B cell (primary cell): ENCODE measurements around the gene MST1. TPM values are rescaled to one million over a fixed set of nuclear protein-coding genes. Genes with fewer than 3 reads are reported as not detected.
A peak's percentile ranks its signal among the peaks of the same experiment; 100 is the strongest.

Source experiments
- ATAC-seq: fragments of 200-7000 bp; cut with Tn5 transposase; one replicate; pipeline ENCODE4 v1.10.0; 2021; ENCODE audit warnings: low read depth, mild to moderate bottlenecking, moderate number of reproducible peaks, moderate library complexity
- CTCF ChIA-PET: fragments of 350-600 bp; sonication (Branson Sonifier 250); formaldehyde crosslinking; loops from one replicate; lab custom pipeline; 2021; ENCODE audit warnings: antibody characterized with exemption, inconsistent platforms; lab: Charles Lee
- POLR2A ChIA-PET: fragments of 350-600 bp; sonication (Branson Sonifier 250); formaldehyde crosslinking; loops from one replicate; lab custom pipeline; 2021; ENCODE audit warnings: antibody characterized with exemption; lab: Charles Lee
- DNase-seq: peaks from one replicate; pipeline ENCODE4 v3.0.0; 2013
- H2AFZ ChIP-seq: 2 replicates; pipeline ENCODE4 v1.6.1; 2012; ENCODE audit warnings: mild to moderate bottlenecking, low read depth, low read length; ENCODE audit not compliant: insufficient read depth, poor library complexity, severe bottlenecking
- H3K27ac ChIP-seq, 2 donors: 1 replicate in 1 of 2; 2 replicates in 1 of 2; pipeline ENCODE4 v1.5.1; 2012 to 2013; ENCODE audit warnings: low read length in 2 of 2, mild to moderate bottlenecking in 2 of 2, moderate library complexity in 1 of 2
- H3K27me3 ChIP-seq, 4 experiments: fragments of 200-600 bp in 1 of 4; sonication (generic) in 1 of 4; replicated peaks in 1 of 4; 1 replicate in 2 of 4; 2 replicates in 2 of 4; pipeline versions ENCODE4 v1.6.1 to v1.7.0; 2013 to 2016; ENCODE audit warnings: low read length in 3 of 4, mild to moderate bottlenecking in 2 of 4, mixed read lengths in 1 of 4, moderate library complexity in 1 of 4; ENCODE audit not compliant: insufficient read depth in 4 of 4, control insufficient read depth in 3 of 4; ENCODE audit errors: control extremely low read depth in 1 of 4
- H3K36me3 ChIP-seq, 2 experiments: replicated peaks in 1 of 2; 1 replicate in 1 of 2; 2 replicates in 1 of 2; pipeline versions ENCODE4 v1.6.1 to v1.7.1; 2013; ENCODE audit warnings: low read length in 1 of 2; ENCODE audit not compliant: insufficient read depth in 2 of 2, control insufficient read depth in 1 of 2; ENCODE audit errors: control extremely low read depth in 1 of 2, extremely low read depth in 1 of 2
- H3K4me1 ChIP-seq, 2 donors: fragments of 200-600 bp in 1 of 2; sonication (generic) in 1 of 2; 1 replicate in 1 of 2; 2 replicates in 1 of 2; pipeline versions ENCODE4 v1.5.1 to v1.6.1; 2013 to 2017; ENCODE audit warnings: low read length in 2 of 2; ENCODE audit not compliant: control insufficient read depth in 2 of 2, insufficient read depth in 2 of 2
- H3K4me2 ChIP-seq: replicated peaks from 2 replicates; pipeline ENCODE3; 2012; ENCODE audit warnings: mild to moderate bottlenecking, low read depth, low read length; ENCODE audit not compliant: poor library complexity, severe bottlenecking
- H3K4me3 ChIP-seq, 5 experiments: fragments of 200-600 bp in 1 of 5; sonication (generic) in 1 of 5; 1 replicate in 3 of 5; 2 replicates in 2 of 5; pipeline versions ENCODE4 v1.5.1 to v1.7.0; 2011 to 2016; ENCODE audit warnings: low read length in 4 of 5, mild to moderate bottlenecking in 4 of 5, low read depth in 2 of 5, control low read depth in 1 of 5, moderate library complexity in 1 of 5; ENCODE audit not compliant: insufficient read depth in 1 of 5; ENCODE audit errors: control extremely low read depth in 1 of 5, extremely low read depth in 1 of 5
- H3K79me2 ChIP-seq: fragments of 200-600 bp; sonication (generic); one replicate; pipeline ENCODE4 v1.6.0; 2016; ENCODE audit warnings: low read length; ENCODE audit not compliant: control insufficient read depth, insufficient read depth
- H3K9ac ChIP-seq: fragments of 200-600 bp; sonication (generic); 2 replicates; pipeline ENCODE4 v1.6.1; 2017; ENCODE audit warnings: mild to moderate bottlenecking, low read length, moderate library complexity
- H3K9me3 ChIP-seq, 3 donors: one replicate each; pipeline versions ENCODE4 v1.6.1 to v1.7.1; 2013; ENCODE audit warnings: low read length in 2 of 3; ENCODE audit not compliant: control insufficient read depth in 2 of 3, insufficient read depth in 1 of 3; ENCODE audit errors: control extremely low read depth in 1 of 3
- H4K20me1 ChIP-seq: 2 replicates; pipeline ENCODE4 v1.6.0; 2012; ENCODE audit warnings: mild to moderate bottlenecking, low read length; ENCODE audit not compliant: insufficient read depth, control insufficient read depth, poor library complexity, severe bottlenecking
- H3K27ac Mint-ChIP-seq: one replicate; pipeline ENCODE4 v1.8.0; 2021; ENCODE audit warnings: mixed read lengths
- H3K27me3 Mint-ChIP-seq: one replicate; pipeline ENCODE4 v1.8.0; 2021; ENCODE audit warnings: mixed read lengths
- H3K4me1 Mint-ChIP-seq: one replicate; pipeline ENCODE4 v1.8.0; 2021; ENCODE audit warnings: mixed read lengths
- H3K4me3 Mint-ChIP-seq: one replicate; pipeline ENCODE4 v1.8.0; 2021; ENCODE audit warnings: mixed read lengths
- H3K9me3 Mint-ChIP-seq: one replicate; pipeline ENCODE4 v1.8.0; 2022; ENCODE audit warnings: mixed read lengths; ENCODE audit not compliant: insufficient read depth
- CTCF ChIP-seq: fragments of 200-600 bp; IDR thresholded peaks from one replicate; pipeline ENCODE4 v1.8.0; 2022; ENCODE audit warnings: antibody characterized with exemption, mild to moderate bottlenecking
- EZH2 ChIP-seq: IDR thresholded peaks from 2 replicates; pipeline ENCODE4 v1.6.1; 2012; ENCODE audit warnings: borderline replicate concordance, low read depth, mild to moderate bottlenecking, moderate library complexity, low read length; ENCODE audit not compliant: insufficient read depth, poor library complexity, severe bottlenecking
- WGBS: methylation state at CpG from one replicate; pipeline ENCODE4 v1.1.5; 2013; ENCODE audit warnings: missing lambda C conversion rate; ENCODE audit not compliant: insufficient coverage; 5-methylcytosine and 5-hydroxymethylcytosine counted together
- intact Hi-C: fragments of 100-400 bp; cut with micrococcal nuclease; formaldehyde crosslinking; loops from one replicate; pipeline ENCODE4 v1.10.0; 2022
- polyA plus RNA-seq: library from polyadenylated mRNA; depleted of rRNA; stranded (reverse); fragments of >200 nt; gene quantifications from 2 replicates; pipeline ENCODE4 v1.2.3, GENCODE V29; 2012
- total RNA-seq, 2 donors: library from RNA; stranded (reverse); fragments of 120-200 nt in 1 of 2; gene quantifications; 1 replicate in 1 of 2; 2 replicates in 1 of 2; pipeline versions ENCODE4 v1.2.3 to v1.2.4, GENCODE V29; 2013 to 2022

The MST1 gene
- total and polyA plus RNA-seq, 2 donors (not counting 1 experiment from before 2014, with no cell fraction given): 14.5 to 26.4 TPM

GRCh38 chr3:49654955-49655556, 34.2 kb downstream of the MST1 start:
- ChIA-PET CTCF (no interaction called here), POLR2A (no interaction called here)
- Histone ChIP-seq H3K4me1 (peaks cover 0 to 11% of the 10 kb centered on the region in 2 donors), H3K27me3 (peaks cover 0 to 5% (median 0%) of the 10 kb centered on the region in 4 experiments), H3K36me3 (no peaks in the 10 kb centered on the region), H3K27ac (no peak overlapping the region), H2AFZ (no peak overlapping the region), H3K9me3 (peaks cover 0 to 5% (median 0%) of the 10 kb centered on the region in 3 donors), H3K4me2 (no peak overlapping the region), H3K4me3 (no peak overlapping the region), H4K20me1 (no peaks in the 10 kb centered on the region), H3K9ac (no peak overlapping the region), H3K79me2 (no peaks in the 10 kb centered on the region)
- Mint-ChIP-seq H3K9me3 (no peaks in the 10 kb centered on the region), H3K27ac (peak overlapping the region; percentile 46), H3K4me3 (no peak overlapping the region), H3K27me3 (peaks cover 5% of the 10 kb centered on the region), H3K4me1 (peaks cover 4% of the 10 kb centered on the region)
- intact Hi-C loops: no loop called here
- no peak for TF ChIP-seq EZH2
- TF ChIP-seq CTCF: no peak
- peak; percentile 27 for DNase-seq
- WGBS: 10% methylated on average over 10 of the region's 10 CpGs
- ATAC-seq: peak; percentile 21

GRCh38 chr3:49654176-49654825, 35.0 kb downstream of the MST1 start:
- POLR2A ChIA-PET: no interaction called here
- CTCF ChIA-PET: no interaction called here
- no peak overlapping the region for H3K9ac ChIP-seq
- DNase-seq: no peak
- H3K9me3 ChIP-seq: peaks cover 0 to 5% (median 0%) of the 10 kb centered on the region in 3 donors
- no peaks in the 10 kb centered on the region for H3K36me3 ChIP-seq
- H3K4me3 ChIP-seq: no peak overlapping the region
- no peak overlapping the region for H3K27ac ChIP-seq
- Mint-ChIP-seq H3K27ac (no peak overlapping the region), H3K27me3 (peaks cover 5% of the 10 kb centered on the region), H3K4me3 (no peak overlapping the region), H3K4me1 (peaks cover 4% of the 10 kb centered on the region), H3K9me3 (no peaks in the 10 kb centered on the region)
- no peak overlapping the region for H2AFZ ChIP-seq
- peaks cover 0 to 11% of the 10 kb centered on the region in 2 donors for H3K4me1 ChIP-seq
- no peak overlapping the region for H3K4me2 ChIP-seq
- peaks cover 0 to 5% (median 0%) of the 10 kb centered on the region in 4 experiments for H3K27me3 ChIP-seq
- no peak for ATAC-seq
- no peaks in the 10 kb centered on the region for H4K20me1 ChIP-seq
- WGBS: 82% methylated on average over 17 of the region's 17 CpGs
- intact Hi-C loops: no loop called here
- H3K79me2 ChIP-seq: no peaks in the 10 kb centered on the region
- TF ChIP-seq CTCF: no peak
- TF ChIP-seq EZH2: no peak
